Lower leg skin (tissue), 3 donors: ENCODE data around the gene MYO10.

Source experiments
- CTCF ChIP-seq, 3 donors: fragments of 450-650 bp; IDR thresholded peaks; one replicate each; pipeline ENCODE4 v1.5.1; 2016; ENCODE audit warnings: antibody characterized with exemption in 3 of 3, mild to moderate bottlenecking in 3 of 3, moderate library complexity in 2 of 3
- POLR2A ChIP-seq, 2 donors: fragments of 450-650 bp; IDR thresholded peaks; one replicate each; pipeline ENCODE4 v1.6.1; 2016 to 2017; ENCODE audit warnings: antibody characterized with exemption in 2 of 2, mild to moderate bottlenecking in 1 of 2, moderate library complexity in 1 of 2

DNA sequence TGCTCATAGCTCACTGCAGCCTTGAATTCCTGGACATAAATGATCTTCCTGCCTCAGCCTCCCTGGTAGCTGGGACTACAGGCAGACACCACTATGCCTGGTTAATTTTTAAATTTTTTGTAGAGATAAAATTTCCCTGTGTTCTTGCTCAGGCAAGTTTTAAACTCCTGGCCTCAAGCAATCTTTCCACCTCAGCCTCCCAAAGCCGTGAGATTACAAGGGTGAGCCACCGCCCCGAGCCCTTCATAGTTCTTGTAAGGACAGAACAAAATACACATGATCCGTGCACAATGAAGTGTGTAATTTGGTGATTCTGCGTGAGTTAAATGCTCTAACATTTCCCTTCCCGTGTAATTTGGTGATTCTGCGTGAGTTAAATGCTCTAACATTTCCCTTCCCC is 27.7 kb upstream of the MYO10 start:
- TF ChIP-seq CTCF (IDR thresholded peaks at IDR 0.05), result no peak
- no peak for TF ChIP-seq POLR2A (IDR thresholded peaks at IDR 0.05)
